Natural killer cell (primary cell): Measurements from ENCODE around the gene ATN1. TPM values are rescaled to one million over a fixed set of nuclear protein-coding genes. Genes with fewer than 3 reads are reported as not detected.

Experiments used
- ATAC-seq, 3 donors: fragments of 150-1000 bp in 2 of 3; fragments of 200-7000 bp in 1 of 3; cut with Tn5 transposase; 1 replicate in 1 of 3; 2 replicates in 2 of 3; pipeline ENCODE4 v1.10.0; 2021; ENCODE audit warnings: mild to moderate bottlenecking in 2 of 3, moderate library complexity in 2 of 3
- DNase-seq, 2 donors: peaks; one replicate each; pipeline versions ENCODE4 v3.0.0 to v3.0.0-alpha.2; 2013 to 2021; ENCODE audit warnings: mixed read lengths in 1 of 2
- H3K27ac ChIP-seq: one replicate; pipeline ENCODE4 v1.5.1; 2013; ENCODE audit warnings: mild to moderate bottlenecking, low read length
- H3K27me3 ChIP-seq: one replicate; pipeline ENCODE4 v1.6.1; 2013; ENCODE audit warnings: low read length; ENCODE audit not compliant: control insufficient read depth, insufficient read depth
- H3K36me3 ChIP-seq: one replicate; pipeline ENCODE4 v1.6.1; 2013; ENCODE audit warnings: low read length; ENCODE audit not compliant: control insufficient read depth, insufficient read depth
- H3K4me1 ChIP-seq: one replicate; pipeline ENCODE4 v1.6.1; 2013; ENCODE audit warnings: low read length; ENCODE audit not compliant: control insufficient read depth, insufficient read depth
- H3K4me3 ChIP-seq: one replicate; pipeline ENCODE4 v1.5.1; 2013; ENCODE audit warnings: low read length
- H3K9me3 ChIP-seq: one replicate; pipeline ENCODE4 v1.6.1; 2013; ENCODE audit warnings: low read length; ENCODE audit not compliant: control insufficient read depth, insufficient read depth
- H3K27ac Mint-ChIP-seq, 2 donors: one replicate each; pipeline ENCODE4 v1.8.0; 2022; ENCODE audit warnings: mild to moderate bottlenecking in 2 of 2, mixed read lengths in 2 of 2, moderate library complexity in 1 of 2
- H3K27me3 Mint-ChIP-seq, 2 donors: one replicate each; pipeline ENCODE4 v1.8.0; 2022; ENCODE audit warnings: low read depth in 2 of 2, mixed read lengths in 2 of 2
- H3K36me3 Mint-ChIP-seq: one replicate; pipeline ENCODE4 v1.8.0; 2022; ENCODE audit warnings: mixed read lengths
- H3K4me1 Mint-ChIP-seq, 2 donors: one replicate each; pipeline ENCODE4 v1.8.0; 2022; ENCODE audit warnings: mixed read lengths in 2 of 2
- H3K4me3 Mint-ChIP-seq: one replicate; pipeline ENCODE4 v1.8.0; 2022; ENCODE audit warnings: mild to moderate bottlenecking, moderate library complexity, mixed read lengths
- H3K9me3 Mint-ChIP-seq, 2 donors: one replicate each; pipeline ENCODE4 v1.8.0; 2022; ENCODE audit warnings: mixed read lengths in 2 of 2
- CTCF ChIP-seq: fragments of 200-600 bp; IDR thresholded peaks from one replicate; pipeline ENCODE4 v1.8.0; 2022; ENCODE audit warnings: antibody characterized with exemption
- WGBS: methylation state at CpG from one replicate; pipeline ENCODE4 v1.1.7; 2013; ENCODE audit warnings: missing lambda C conversion rate; ENCODE audit not compliant: insufficient coverage; 5-methylcytosine and 5-hydroxymethylcytosine counted together
- intact Hi-C: fragments of 100-400 bp; cut with micrococcal nuclease; formaldehyde crosslinking; loops from one replicate; pipeline ENCODE4 v1.14.2; 2022
- total RNA-seq, 4 donors: library from RNA; stranded (reverse); fragments of 120-200 nt in 1 of 4; gene quantifications; one replicate each; pipeline versions ENCODE4 v1.2.3 to v1.2.4, GENCODE V29; 2013 to 2022

Gene ATN1
- total RNA-seq, 3 donors from 2014 or later (not counting 1 experiment from before 2014, with no cell fraction given), result 29.3 to 34.0 (median 31.9) TPM

DNA sequence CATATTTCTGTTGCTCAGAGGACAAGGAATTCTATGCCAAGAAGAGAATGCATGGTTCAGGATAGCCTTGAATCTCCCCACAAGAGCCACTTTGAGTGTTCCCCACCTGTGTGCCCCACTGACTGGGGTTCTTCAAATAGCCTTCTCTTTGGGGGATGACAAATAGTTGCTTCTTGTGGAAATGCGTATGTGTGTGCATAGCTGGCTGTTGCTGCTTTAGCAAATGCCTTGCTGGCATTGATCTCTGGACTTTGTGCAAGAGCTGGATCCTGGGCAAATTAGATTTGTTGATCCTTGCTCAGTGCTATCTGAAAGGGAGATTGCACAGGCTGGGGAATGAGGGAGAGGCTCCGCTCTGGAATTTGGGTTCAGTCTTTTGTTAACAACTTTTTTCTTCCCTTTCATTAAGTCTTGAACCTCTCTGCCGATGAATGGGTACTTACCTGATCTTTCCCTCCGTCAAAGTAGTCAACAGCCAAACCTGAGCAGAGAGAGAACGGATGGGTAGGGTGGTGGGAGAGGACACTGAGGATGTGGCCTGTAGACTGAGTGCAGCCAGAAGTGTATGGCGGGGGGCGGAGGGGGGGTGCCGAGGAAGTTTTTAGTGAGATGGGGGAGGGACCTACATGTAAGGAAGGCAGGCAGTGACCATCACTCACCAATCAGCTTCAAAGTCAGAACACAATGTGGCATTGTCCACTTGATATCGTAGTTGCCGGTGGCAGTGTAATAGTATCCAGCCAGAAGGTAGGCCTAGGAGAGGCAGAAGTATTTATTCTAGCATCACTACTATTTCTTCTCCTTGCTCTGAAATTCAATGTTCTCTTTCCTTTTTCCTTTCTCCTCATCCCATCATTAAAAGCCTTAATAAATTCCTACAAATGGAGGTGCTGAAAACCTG is 53.6 kb downstream of the ATN1 start:
- intact Hi-C loops, result no loop called here
- no peaks in the 10 kb centered on the region for H3K9me3 Mint-ChIP-seq
- no peaks in the 10 kb centered on the region for H3K27me3 ChIP-seq
- H3K27ac Mint-ChIP-seq, result no peak overlapping the region
- H3K27ac ChIP-seq, result no peak overlapping the region
- peaks cover 5% of the 10 kb centered on the region in 2 donors for H3K4me1 Mint-ChIP-seq
- no peak overlapping the region for H3K4me3 Mint-ChIP-seq
- ATAC-seq, result no peak
- no peak for TF ChIP-seq CTCF
- WGBS, result 95% methylated on average over 10 of the region's 10 CpGs
- H3K4me1 ChIP-seq, result no peaks in the 10 kb centered on the region
- H3K9me3 ChIP-seq, result no peaks in the 10 kb centered on the region
- H3K4me3 ChIP-seq, result no peak overlapping the region
- peaks cover 51% of the 10 kb centered on the region for H3K36me3 ChIP-seq
- DNase-seq, result no peak
- no peaks in the 10 kb centered on the region for H3K27me3 Mint-ChIP-seq
- no peaks in the 10 kb centered on the region for H3K36me3 Mint-ChIP-seq

- no peak overlapping the region for H3K4me3 ChIP-seq
- ATAC-seq (no peak), DNase-seq (no peak)
- no peak overlapping the region for H3K4me3 Mint-ChIP-seq
- no peaks in the 10 kb centered on the region for H3K36me3 Mint-ChIP-seq
- H3K27ac Mint-ChIP-seq, result no peak overlapping the region
- no peak for TF ChIP-seq CTCF
- H3K9me3 ChIP-seq, result no peaks in the 10 kb centered on the region
- no peaks in the 10 kb centered on the region for H3K9me3 Mint-ChIP-seq
- intact Hi-C loops, result no loop called here
- no peak overlapping the region for H3K27ac ChIP-seq
- H3K4me1 ChIP-seq, result no peaks in the 10 kb centered on the region
- peaks cover 5% of the 10 kb centered on the region in 2 donors for H3K4me1 Mint-ChIP-seq
- 99% methylated on average over 5 of the region's 7 CpGs for WGBS
- peaks cover 43% of the 10 kb centered on the region for H3K36me3 ChIP-seq
- no peaks in the 10 kb centered on the region for H3K27me3 Mint-ChIP-seq
- no peaks in the 10 kb centered on the region for H3K27me3 ChIP-seq
These were observed 54.8 kb downstream of the ATN1 start for GRCh38 chr12:6982532-6982931.

DNA sequence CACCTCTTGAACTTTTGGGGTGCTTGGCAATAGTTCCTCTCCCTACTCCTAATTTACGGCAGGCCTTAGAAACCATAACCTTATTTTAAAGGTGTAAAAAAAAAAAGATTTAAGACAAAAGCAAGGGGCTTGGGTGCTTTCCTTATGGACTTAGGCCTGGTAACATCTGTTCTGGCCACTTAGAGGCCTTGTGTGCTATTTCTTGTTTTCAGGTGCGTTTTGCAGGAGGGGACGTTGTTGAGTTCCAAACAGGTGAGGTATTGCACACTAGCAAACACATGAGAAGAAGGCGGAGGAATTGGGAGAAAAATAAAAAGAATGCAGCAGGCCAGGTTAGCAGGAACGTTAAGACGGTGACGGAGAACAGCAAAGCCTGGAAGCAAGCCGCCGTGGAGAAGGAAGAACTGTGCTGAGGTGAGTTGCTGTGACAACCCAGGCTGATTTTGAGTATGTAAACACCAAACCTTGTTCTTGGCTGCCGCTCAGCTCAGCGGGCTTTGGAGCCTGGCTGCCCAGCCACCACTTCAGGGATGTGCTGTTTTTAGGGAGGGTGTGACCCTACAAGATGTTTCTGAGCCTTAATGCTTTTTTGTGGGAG is 60.3 kb downstream of the ATN1 start:
- H3K36me3 ChIP-seq, result peaks cover 13% of the 10 kb centered on the region
- Mint-ChIP-seq H3K9me3 (no peaks in the 10 kb centered on the region), H3K4me3 (no peak overlapping the region), H3K4me1 (peaks cover 0 to 5% of the 10 kb centered on the region in 2 donors), H3K36me3 (no peaks in the 10 kb centered on the region), H3K27me3 (no peaks in the 10 kb centered on the region), H3K27ac (no peak overlapping the region)
- TF ChIP-seq CTCF, result no peak
- H3K9me3 ChIP-seq, result no peaks in the 10 kb centered on the region
- 97% methylated on average over 10 of the region's 11 CpGs for WGBS
- ATAC-seq, result no peak
- DNase-seq, result no peak
- intact Hi-C loops, result no loop called here
- H3K4me1 ChIP-seq, result no peaks in the 10 kb centered on the region
- no peaks in the 10 kb centered on the region for H3K27me3 ChIP-seq
- no peak overlapping the region for H3K4me3 ChIP-seq
- H3K27ac ChIP-seq, result no peak overlapping the region

Other genes starting within 250 kb of the ATN1 start
- gene ZNF384, start 238.6 kb upstream of the ATN1 start, total RNA-seq, result 100 to 1,000 TPM in 2 of 3 donors, 10 to 100 TPM in 1; 95.1 to 101 (median 100) TPM
- not detected for gene PIANP, start 227.1 kb upstream of the ATN1 start, total RNA-seq
- gene COPS7A, start 203.9 kb upstream of the ATN1 start, total RNA-seq, result 10 to 100 TPM; 23.5 to 29.8 (median 28.9) TPM
- 100 to 1,000 TPM; 114 to 117 (median 116) TPM for gene MLF2, start 174.8 kb upstream of the ATN1 start, total RNA-seq
- gene PTMS, start 161.6 kb upstream of the ATN1 start, total RNA-seq, result 10 to 100 TPM in 1 of 3 donors, 1 to 10 TPM in 2; 2.3 to 33.2 (median 2.8) TPM
- 1 to 10 TPM in 1 of 3 donors, under 1 TPM in 2; 0.36 to 7.6 (median 0.78) TPM for gene LAG3, start 155.4 kb upstream of the ATN1 start, total RNA-seq
- 10 to 100 TPM in 1 of 3 donors, 1 to 10 TPM in 2; 8.5 to 10.1 (median 9.8) TPM for gene CD4, start 138.4 kb upstream of the ATN1 start, total RNA-seq
- 1 to 10 TPM in 1 of 3 donors, under 1 TPM in 2; 0.39 to 2.1 (median 0.68) TPM for gene GPR162, start 106.1 kb upstream of the ATN1 start, total RNA-seq
- 1 to 10 TPM in 1 of 3 donors, under 1 TPM in 1, not detected in 1; 0.72 to 1.8 TPM for gene P3H3, start 99.6 kb upstream of the ATN1 start, total RNA-seq
- gene GNB3, start 87.0 kb upstream of the ATN1 start, total RNA-seq, result not detected
- 1 to 10 TPM; 1.4 to 3.3 (median 1.4) TPM for gene CDCA3, start 76.7 kb upstream of the ATN1 start, total RNA-seq
- gene USP5, start 75.8 kb upstream of the ATN1 start, total RNA-seq, result 10 to 100 TPM; 48.3 to 67.2 (median 57.2) TPM
- 100 to 1,000 TPM; 167 to 196 (median 189) TPM for gene TPI1, start 60.4 kb upstream of the ATN1 start, total RNA-seq
- 10 to 100 TPM in 1 of 3 donors, 1 to 10 TPM in 2; 8.1 to 19.1 (median 8.4) TPM for gene SPSB2, start 54.7 kb upstream of the ATN1 start, total RNA-seq
- gene LRRC23, start 23.1 kb upstream of the ATN1 start, total RNA-seq, result 10 to 100 TPM in 1 of 3 donors, 1 to 10 TPM in 2; 8.1 to 16.8 (median 9.8) TPM
- 10 to 100 TPM; 21.6 to 30.8 (median 23.1) TPM for gene ENO2, start 13.4 kb upstream of the ATN1 start, total RNA-seq
- not detected for gene RNU7-1, start 15.9 kb downstream of the ATN1 start, total RNA-seq
- gene C12orf57, start 16.1 kb downstream of the ATN1 start, total RNA-seq, result 100 to 1,000 TPM; 125 to 157 (median 126) TPM
- 100 to 1,000 TPM; 279 to 357 (median 312) TPM for gene PTPN6, start 23.4 kb downstream of the ATN1 start, total RNA-seq
- 100 to 1,000 TPM; 123 to 133 (median 127) TPM for gene PHB2, start 42.7 kb downstream of the ATN1 start, total RNA-seq
- 10 to 100 TPM; 22.1 to 30.4 (median 23.3) TPM for gene EMG1, start 43.0 kb downstream of the ATN1 start, total RNA-seq
- 10 to 100 TPM; 45.6 to 54.3 (median 45.6) TPM for gene LPCAT3, start 90.5 kb downstream of the ATN1 start, total RNA-seq
- gene C1S, start 132.8 kb downstream of the ATN1 start, total RNA-seq, result 1 to 10 TPM; 1.6 to 1.9 (median 1.9) TPM
- gene C1R, start 164.5 kb downstream of the ATN1 start, total RNA-seq, result 1 to 10 TPM; 6.4 to 7.8 (median 6.6) TPM
- 10 to 100 TPM; 29.1 to 35.5 (median 31.0) TPM for gene C1RL, start 181.3 kb downstream of the ATN1 start, total RNA-seq
- gene RBP5, start 200.9 kb downstream of the ATN1 start, total RNA-seq, result not detected
- gene CLSTN3, start 202.4 kb downstream of the ATN1 start, total RNA-seq, result 10 to 100 TPM; 59.7 to 95.5 (median 61.0) TPM